ENCODE measurements around the gene IFI44.

IFI44 gene

GRCh38 chr1:78713297-78713696 is 63.7 kb downstream of the IFI44 start:
- DNase-seq, result no peak
